DMS53 (cell line): ENCODE results near the gene ANKRD50.

Source experiments
- DNase-seq: peaks from one replicate; lab custom pipeline; 2025; lab: John Stamatoyannopoulos, UW

ANKRD50 gene

GRCh38 chr4:124710015-124710741 lies 2.4 kb downstream of the ANKRD50 start:
- no peak for DNase-seq

- DNase-seq: no peak
Measured at GRCh38 chr4:124708517-124709300, 3.8 kb downstream of the ANKRD50 start.

- no peak for DNase-seq
Measured at GRCh38 chr4:124705393-124705792, 7.1 kb downstream of the ANKRD50 start.

GRCh38 chr4:124703154-124703553 lies 9.4 kb downstream of the ANKRD50 start:
- DNase-seq: no peak

GRCh38 chr4:124697441-124697840 lies 15.1 kb downstream of the ANKRD50 start:
- DNase-seq: no peak

- no peak for DNase-seq
Measured at GRCh38 chr4:124696182-124696581, 16.4 kb downstream of the ANKRD50 start.

- no peak for DNase-seq
Measured at GRCh38 chr4:124694946-124695598, 17.5 kb downstream of the ANKRD50 start.

- no peak for DNase-seq
Measured at GRCh38 chr4:124694306-124694705, 18.2 kb downstream of the ANKRD50 start.

GRCh38 chr4:124691801-124692200 lies 20.7 kb downstream of the ANKRD50 start:
- no peak for DNase-seq

GRCh38 chr4:124686279-124686678 lies 26.3 kb downstream of the ANKRD50 start:
- no peak for DNase-seq

- no peak for DNase-seq
Measured at GRCh38 chr4:124685851-124686250, 26.7 kb downstream of the ANKRD50 start.

GRCh38 chr4:124684301-124684700 lies 28.2 kb downstream of the ANKRD50 start:
- DNase-seq: no peak

GRCh38 chr4:124682384-124682783 lies 30.1 kb downstream of the ANKRD50 start:
- no peak for DNase-seq

- DNase-seq: no peak
Measured at GRCh38 chr4:124666496-124666895, 46.0 kb downstream of the ANKRD50 start.

- no peak for DNase-seq
Measured at GRCh38 chr4:124658795-124659194, 53.7 kb downstream of the ANKRD50 start.

GRCh38 chr4:124650614-124651013 lies 61.9 kb downstream of the ANKRD50 start:
- no peak for DNase-seq

GRCh38 chr4:124647599-124647998 lies 64.9 kb downstream of the ANKRD50 start:
- no peak for DNase-seq

- no peak for DNase-seq
Measured at GRCh38 chr4:124644621-124645020, 67.9 kb downstream of the ANKRD50 start.

- DNase-seq: no peak
Measured at GRCh38 chr4:124642846-124643245, 69.7 kb downstream of the ANKRD50 start.

GRCh38 chr4:124641715-124642381 lies 70.7 kb downstream of the ANKRD50 start:
- peak; percentile 47 for DNase-seq

- peak; percentile 55 for DNase-seq
Measured at GRCh38 chr4:124640022-124640730, 72.4 kb downstream of the ANKRD50 start.

GRCh38 chr4:124637321-124637720 lies 75.2 kb downstream of the ANKRD50 start:
- no peak for DNase-seq
